GM18519 (cell line): ENCODE measurements around the gene POPDC2.

Experiments
- ATAC-seq: cut with Tn5 transposase; IDR thresholded peaks from one replicate; pipeline ENCODE4 v1.9.1; 2021; ENCODE audit warnings: mild to moderate bottlenecking, moderate library complexity; ENCODE audit not compliant: unreplicated experiment, low FRiP score

POPDC2 gene

DNA sequence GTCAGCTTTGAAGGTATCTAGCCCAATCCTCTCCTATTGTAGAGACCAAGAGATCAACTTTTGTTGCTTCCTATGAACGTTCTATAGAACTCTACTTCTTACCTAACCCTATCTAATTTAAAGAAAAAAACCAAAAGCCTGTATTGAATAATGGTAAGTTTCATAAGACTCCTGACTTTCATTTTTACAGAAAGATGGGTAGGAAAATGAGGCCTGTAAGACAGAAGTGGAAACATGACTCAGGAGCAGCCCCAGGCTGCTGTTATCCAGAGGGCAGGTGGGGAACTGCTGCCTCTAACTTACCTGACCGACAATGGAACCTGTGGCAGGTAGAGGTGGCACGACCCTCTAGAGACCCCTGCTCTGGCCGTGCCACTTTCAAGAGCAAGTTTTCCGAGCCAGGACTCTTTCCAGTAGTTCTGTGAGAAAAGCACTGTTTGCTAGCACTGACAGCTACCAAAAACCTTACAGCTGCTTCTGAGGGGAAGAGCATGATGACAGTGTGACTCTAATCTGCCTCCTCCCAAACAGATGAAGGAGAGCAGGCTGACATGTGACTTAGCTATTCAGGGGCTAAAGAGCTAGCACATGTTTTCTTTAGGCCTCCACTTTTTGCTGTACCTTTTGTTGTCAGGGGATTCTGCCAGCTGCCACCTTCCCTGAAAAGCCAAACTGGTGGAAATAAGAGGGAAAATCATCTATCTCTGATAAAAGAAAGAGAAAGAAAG lies 17.5 kb downstream of the POPDC2 start:
- ATAC-seq: no peak

DNA sequence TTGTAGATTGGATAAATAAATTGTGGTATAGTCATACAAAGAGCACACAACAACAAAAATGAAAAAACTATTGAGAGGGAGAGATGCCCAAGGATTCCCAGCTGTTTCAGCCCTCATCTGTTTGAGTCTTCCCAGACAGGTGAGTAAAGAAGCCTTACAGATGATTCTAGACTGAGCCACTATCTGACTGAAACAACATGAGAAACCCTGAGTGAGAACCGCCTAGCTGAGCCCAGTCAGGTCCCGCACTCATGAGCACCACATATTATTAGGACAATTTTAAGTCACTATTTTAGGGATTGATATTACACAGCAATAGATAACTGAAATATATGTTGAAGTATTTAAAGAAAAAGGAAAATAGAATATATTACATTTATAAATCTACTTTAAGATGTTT lies 19.0 kb downstream of the POPDC2 start:
- no peak for ATAC-seq

DNA sequence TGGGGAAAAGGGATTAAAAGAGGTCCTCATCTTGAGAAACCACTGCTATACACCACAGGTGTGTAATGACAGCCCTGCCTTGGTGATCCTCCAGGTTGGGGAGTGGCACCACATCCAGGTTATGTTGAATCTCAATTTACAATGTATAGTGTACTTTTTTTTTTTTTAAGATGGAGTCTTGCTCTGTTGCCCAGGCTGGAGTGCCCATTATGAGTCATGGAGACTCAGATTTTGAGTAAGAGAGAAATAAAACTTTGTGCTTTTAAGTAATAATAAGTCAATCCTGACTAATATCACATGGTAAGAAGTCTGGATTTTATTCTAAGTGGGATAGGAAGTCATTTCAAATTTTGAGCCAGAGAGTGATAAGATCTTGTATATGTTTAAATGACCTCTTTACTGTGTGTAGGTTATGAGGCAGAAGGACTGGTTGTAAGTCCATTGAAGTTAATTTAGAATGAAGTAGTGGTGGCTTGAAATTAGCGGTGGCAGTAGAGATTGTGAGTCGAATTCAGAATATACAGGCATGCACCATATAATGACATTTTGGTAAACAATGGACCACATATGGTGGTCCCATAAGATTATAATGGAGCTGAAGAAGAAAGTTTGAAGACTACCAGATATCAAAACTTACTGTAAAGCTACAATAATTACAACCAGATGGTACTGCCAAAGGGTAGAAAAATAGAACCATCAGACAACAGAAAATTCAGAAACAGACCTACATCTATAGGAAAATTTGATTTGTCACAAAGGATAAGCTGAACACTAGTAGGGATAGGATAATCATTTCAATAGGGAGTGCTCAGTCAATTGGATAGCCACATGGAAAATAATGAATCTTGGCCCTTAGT lies 20.7 kb downstream of the POPDC2 start:
- ATAC-seq: no peak

GRCh38 chr3:119637679-119638477 lies 22.5 kb downstream of the POPDC2 start:
- ATAC-seq: peak; percentile 26

DNA sequence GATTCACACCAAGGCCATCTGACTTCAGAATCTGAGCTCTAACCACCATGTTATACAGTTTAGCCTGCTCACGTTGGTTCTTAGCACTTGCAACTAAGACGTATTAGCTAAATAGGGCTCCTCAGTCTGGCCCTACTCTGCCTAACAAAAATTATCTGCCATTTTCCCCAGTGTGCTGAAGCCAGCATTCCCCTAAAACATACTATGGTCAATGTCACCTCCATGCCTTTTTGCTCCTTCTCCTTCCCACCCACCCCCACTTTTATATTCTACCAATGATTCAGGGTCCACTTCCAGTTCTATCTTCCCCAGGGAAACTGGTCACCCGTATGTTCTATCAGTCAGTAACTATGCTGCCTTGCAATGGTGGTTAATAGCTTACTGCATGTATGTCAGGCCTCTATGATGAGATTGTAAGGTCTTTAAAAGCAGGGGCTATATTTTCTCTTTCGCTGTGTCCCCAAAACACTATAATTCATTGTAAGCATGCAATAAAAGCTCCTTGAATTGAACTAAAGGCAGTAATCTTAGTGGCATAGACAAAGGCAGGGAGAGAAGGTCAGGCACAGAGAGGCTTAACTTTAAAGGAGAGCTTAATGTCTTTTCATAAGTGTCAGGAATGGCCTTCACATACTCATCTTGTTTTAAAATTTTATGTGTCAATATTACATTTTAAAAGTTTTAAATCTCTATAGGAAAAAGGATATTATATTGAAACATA lies 23.3 kb downstream of the POPDC2 start:
- ATAC-seq: no peak

- no peak for ATAC-seq
Observed at GRCh38 chr3:119636249-119636648, 24.1 kb downstream of the POPDC2 start.

GRCh38 chr3:119635719-119636118 lies 24.7 kb downstream of the POPDC2 start:
- no peak for ATAC-seq

DNA sequence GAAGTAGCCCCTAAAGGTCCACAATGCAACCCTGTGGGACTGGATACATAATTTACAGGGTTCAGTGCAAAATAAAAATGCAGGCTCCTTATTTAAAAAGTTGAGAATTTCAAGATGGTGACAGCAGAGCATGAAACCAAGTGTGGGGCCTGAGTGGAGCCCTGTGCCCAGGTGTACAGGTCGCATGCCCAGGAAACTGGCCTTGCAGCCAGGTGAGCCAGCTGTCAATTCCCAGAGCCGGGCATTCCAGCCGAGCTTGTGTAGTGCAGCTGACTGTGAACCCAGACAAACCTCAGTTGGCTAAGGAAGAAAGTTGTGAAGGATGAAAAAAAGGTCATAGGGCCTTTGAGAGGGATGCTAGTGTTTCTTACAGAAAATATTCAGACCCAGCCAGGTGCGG lies 27.6 kb downstream of the POPDC2 start:
- ATAC-seq: no peak

- no peak for ATAC-seq
Observed at GRCh38 chr3:119632216-119632615, 28.2 kb downstream of the POPDC2 start.

DNA sequence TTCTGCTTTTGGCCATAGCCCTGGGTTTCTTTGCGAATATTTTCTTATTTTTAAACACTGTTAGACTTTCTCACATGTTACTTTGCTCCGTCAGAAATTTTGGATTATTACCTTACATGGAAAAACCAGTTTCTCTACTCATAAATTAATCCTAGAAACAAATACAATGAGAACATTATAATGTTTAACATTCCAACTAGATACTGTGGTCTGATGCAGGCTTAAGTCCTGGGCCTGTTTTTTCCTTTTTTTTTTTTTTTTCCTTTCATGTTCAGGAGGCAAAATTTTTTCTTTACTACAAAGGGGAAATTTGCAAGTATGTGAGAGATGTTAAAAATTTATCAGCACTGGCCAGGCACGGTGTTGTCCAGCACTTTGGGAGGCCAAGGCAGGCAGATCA lies 28.9 kb downstream of the POPDC2 start:
- ATAC-seq: no peak

- no peak for ATAC-seq
Observed at GRCh38 chr3:119630880-119631329, 29.5 kb downstream of the POPDC2 start.

DNA sequence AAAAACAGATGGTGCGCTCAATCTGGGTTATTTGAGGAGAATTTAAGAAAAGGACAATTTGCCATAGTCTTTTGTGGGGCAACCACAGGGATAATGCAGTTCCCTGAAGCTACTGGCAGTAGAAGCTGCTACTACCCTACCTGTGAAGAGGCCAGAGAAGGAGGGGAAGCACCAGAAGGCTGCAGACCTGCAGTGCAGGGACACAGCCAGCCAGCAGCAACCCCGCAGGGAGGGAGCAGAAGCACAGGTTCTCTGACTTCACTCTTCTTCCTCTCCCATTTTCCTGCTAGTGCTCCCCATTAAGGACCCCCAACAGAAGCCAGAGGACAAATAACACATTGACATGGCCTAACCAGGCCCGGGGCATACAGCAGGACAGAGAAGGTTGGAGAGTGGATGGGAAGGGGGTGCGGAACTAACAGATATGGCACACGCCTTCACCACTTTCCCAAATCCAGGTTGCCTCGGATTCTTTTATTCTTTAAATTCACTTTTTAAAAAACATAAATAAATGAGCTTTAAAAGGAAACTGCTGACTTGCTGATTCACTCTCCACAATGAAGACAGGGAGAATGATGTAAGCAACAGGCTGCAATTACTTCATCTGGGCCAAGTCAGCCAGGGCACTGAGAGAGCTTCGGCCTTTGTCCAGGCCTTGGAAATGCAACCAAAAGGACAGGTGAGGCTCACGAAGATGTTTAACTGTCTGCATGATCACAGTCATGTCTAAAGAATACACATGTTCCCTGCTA lies 30.1 kb downstream of the POPDC2 start:
- no peak for ATAC-seq

GRCh38 chr3:119628816-119629445 lies 31.5 kb downstream of the POPDC2 start:
- ATAC-seq: peak; percentile 33

- ATAC-seq: peak; percentile 35
Observed at GRCh38 chr3:119628390-119628789, 32.0 kb downstream of the POPDC2 start.

DNA sequence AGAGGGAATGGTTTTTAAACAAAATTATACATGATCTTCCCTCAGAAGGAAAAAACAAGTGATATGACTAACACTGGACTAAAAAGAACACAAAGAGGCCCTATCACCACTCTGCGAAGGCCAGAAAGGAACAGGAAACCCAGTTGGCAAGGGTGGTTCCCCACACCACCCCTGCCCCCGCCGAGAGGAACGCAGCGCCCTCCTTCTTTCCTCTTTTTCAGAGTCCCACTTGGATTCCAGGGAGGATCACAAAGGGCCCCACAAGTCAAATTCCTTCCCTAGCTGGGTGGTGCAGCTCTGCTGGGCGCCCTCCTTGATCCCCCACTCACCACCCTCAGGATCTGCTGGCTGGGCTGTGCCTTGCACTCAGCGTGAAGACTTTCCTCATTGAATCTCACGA lies 32.9 kb downstream of the POPDC2 start:
- no peak for ATAC-seq

DNA sequence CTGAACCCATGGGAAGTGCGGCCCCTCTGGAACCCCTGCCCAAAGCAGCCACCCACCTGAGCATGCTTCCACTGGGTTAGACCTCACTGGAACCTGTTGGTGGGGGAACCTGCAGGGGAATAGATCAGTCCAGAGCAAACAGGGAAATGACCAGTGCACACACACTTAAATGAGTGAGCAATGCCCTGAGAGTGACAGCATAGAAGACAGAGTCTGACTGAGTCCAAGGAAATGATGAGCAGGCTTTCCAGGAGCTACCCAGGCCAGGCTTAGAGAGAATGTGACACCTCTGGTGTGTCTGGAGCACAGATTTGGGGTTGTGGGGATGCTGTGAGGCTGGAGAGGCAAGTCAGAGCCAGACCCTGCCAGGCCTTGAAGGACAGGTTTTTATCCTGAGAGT lies 34.2 kb downstream of the POPDC2 start:
- no peak for ATAC-seq

- ATAC-seq: no peak
Observed at GRCh38 chr3:119625451-119626153, 34.8 kb downstream of the POPDC2 start.

- ATAC-seq: no peak
Observed at GRCh38 chr3:119624002-119624720, 36.2 kb downstream of the POPDC2 start.
